A673 (cell line): ENCODE results near the gene EFNA3. TPM values are rescaled to one million over a fixed set of nuclear protein-coding genes. Genes with fewer than 3 reads are reported as not detected.

Source experiments
- BruUV-seq: library from RNA; stranded (reverse); fragments of 400-500 nt; replicated peaks from 2 replicates; lab custom pipeline; 2021; lab: Mats Ljungman, UMichigan
- CTCF ChIA-PET: fragments of 300-600 bp; sonication (Branson Sonifier 250); formaldehyde crosslinking; loops from one replicate; lab custom pipeline; 2022; ENCODE audit warnings: antibody characterized with exemption; lab: Charles Lee
- POLR2A ChIA-PET: fragments of 300-600 bp; sonication (Branson Sonifier 250); formaldehyde crosslinking; loops from one replicate; lab custom pipeline; 2022; ENCODE audit warnings: antibody characterized with exemption; ENCODE audit not compliant: low non-redundant PET; lab: Charles Lee
- DNase-seq: peaks from one replicate; pipeline ENCODE4 v3.0.0-alpha.2; 2015; ENCODE audit warnings: low spot score
- H3K27ac ChIP-seq: fragments of 200-600 bp; sonication (generic); 2 replicates; pipeline ENCODE4 v1.5.1; 2016; ENCODE audit warnings: mixed run types, low read depth, mild to moderate bottlenecking, mixed read lengths, antibody characterized with exemption, low read length; ENCODE audit not compliant: poor library complexity, severe bottlenecking
- H3K27me3 ChIP-seq: fragments of 200-600 bp; sonication (generic); replicated peaks from 2 replicates; pipeline ENCODE4 v1.6.1; 2017; ENCODE audit warnings: mixed run types, low read depth, mild to moderate bottlenecking, mixed read lengths, antibody characterized with exemption, low read length; ENCODE audit not compliant: insufficient read depth, poor library complexity
- H3K36me3 ChIP-seq: fragments of 200-600 bp; sonication (generic); 2 replicates; pipeline ENCODE4 v1.6.1; 2016; ENCODE audit warnings: mixed run types, mild to moderate bottlenecking, mixed read lengths, antibody characterized with exemption, low read length; ENCODE audit not compliant: insufficient read depth, poor library complexity, severe bottlenecking
- H3K4me1 ChIP-seq: fragments of 200-600 bp; sonication (generic); 2 replicates; pipeline ENCODE4 v1.6.1; 2017; ENCODE audit warnings: mixed run types, mild to moderate bottlenecking, mixed read lengths, antibody characterized with exemption, low read length; ENCODE audit not compliant: insufficient read depth, poor library complexity, severe bottlenecking
- H3K4me3 ChIP-seq: fragments of 200-600 bp; sonication (generic); 2 replicates; pipeline ENCODE4 v1.5.1; 2016; ENCODE audit warnings: low read depth, mixed run types, mild to moderate bottlenecking, mixed read lengths, low read length; ENCODE audit not compliant: poor library complexity, severe bottlenecking
- H3K9me3 ChIP-seq: fragments of 200-600 bp; sonication (generic); 2 replicates; pipeline ENCODE4 v1.6.1; 2016; ENCODE audit warnings: mixed run types, low read depth, mild to moderate bottlenecking, mixed read lengths, antibody characterized with exemption, low read length; ENCODE audit not compliant: poor library complexity, severe bottlenecking
- EZH2 ChIP-seq: fragments of 200-600 bp; sonication (generic); IDR thresholded peaks from 2 replicates; pipeline ENCODE4 v1.6.1; 2017; ENCODE audit warnings: borderline replicate concordance, low read depth, mild to moderate bottlenecking, mixed read lengths, antibody characterized with exemption, low read length; ENCODE audit not compliant: poor library complexity, severe bottlenecking
- intact Hi-C: fragments of 100-400 bp; cut with micrococcal nuclease; formaldehyde crosslinking; loops from one replicate; pipeline ENCODE4 v1.10.0; 2022; ENCODE audit not compliant: unreplicated experiment
- total RNA-seq: library from RNA; stranded (reverse); gene quantifications from 2 replicates; pipeline ENCODE4 v1.2.3, GENCODE V29; 2021
- TF ChIP-seq, protein P1 (sequence below): fragments of 300-800, 200-600 bp; sonication (generic); conservative IDR thresholded peaks from 2 replicates; pipeline ENCODE4 v1.5.1; 2017; ENCODE audit warnings: low read depth, mild to moderate bottlenecking, antibody characterized with exemption, low read length, moderate library complexity, mixed read lengths

EFNA3 gene
- total RNA-seq, 1 experiment from 2014 or later, result 5.8 TPM

DNA sequence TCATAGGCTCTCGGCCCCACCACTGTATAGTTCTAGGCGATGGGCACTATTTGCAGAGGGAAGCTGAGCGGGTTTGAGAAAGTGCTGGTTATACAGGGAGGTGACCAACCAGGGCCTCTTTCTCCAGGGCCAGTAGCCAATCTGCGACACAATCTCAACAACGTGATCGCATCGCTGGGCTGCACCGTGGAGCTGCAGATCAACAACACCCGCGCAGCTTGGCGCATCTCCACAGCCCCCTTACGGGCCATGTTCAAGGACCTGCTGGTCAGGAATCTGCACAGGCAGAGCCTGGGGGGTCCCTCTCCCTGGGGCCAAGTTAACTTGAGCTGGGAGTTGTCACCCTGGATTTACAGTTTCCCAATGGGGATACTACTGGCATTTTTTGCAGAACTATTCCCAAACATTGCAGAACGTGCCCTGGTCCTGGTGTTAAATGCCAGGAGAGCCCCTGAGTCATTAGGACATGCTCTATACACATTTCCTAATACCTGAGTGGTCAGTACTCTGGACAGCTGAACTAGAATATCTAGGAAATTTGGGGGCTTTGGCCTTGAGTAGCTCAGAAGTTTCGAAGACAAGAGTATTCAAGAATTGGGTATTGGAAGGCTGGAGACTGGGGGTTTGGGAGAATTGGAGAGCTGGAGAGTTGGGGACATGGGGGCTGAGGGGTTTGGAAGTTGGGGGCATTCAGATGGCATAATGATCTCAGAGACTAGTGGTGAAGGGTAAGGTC lies 38.1 kb upstream of the EFNA3 start:
- no peak for TF ChIP-seq EZH2
- TF ChIP-seq, protein P1, sequence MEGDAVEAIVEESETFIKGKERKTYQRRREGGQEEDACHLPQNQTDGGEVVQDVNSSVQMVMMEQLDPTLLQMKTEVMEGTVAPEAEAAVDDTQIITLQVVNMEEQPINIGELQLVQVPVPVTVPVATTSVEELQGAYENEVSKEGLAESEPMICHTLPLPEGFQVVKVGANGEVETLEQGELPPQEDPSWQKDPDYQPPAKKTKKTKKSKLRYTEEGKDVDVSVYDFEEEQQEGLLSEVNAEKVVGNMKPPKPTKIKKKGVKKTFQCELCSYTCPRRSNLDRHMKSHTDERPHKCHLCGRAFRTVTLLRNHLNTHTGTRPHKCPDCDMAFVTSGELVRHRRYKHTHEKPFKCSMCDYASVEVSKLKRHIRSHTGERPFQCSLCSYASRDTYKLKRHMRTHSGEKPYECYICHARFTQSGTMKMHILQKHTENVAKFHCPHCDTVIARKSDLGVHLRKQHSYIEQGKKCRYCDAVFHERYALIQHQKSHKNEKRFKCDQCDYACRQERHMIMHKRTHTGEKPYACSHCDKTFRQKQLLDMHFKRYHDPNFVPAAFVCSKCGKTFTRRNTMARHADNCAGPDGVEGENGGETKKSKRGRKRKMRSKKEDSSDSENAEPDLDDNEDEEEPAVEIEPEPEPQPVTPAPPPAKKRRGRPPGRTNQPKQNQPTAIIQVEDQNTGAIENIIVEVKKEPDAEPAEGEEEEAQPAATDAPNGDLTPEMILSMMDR, result no peak
- H3K27me3 ChIP-seq, result no peaks in the 10 kb centered on the region
- no peak for DNase-seq
- no peak overlapping the region for H3K27ac ChIP-seq
- ChIA-PET POLR2A (interaction anchor here (0.5 to 0.7 kb wide), 3 partner anchors 12 to 22 kb away, joined by 3 to 6 read pairs (median 6); no protein-coding TSS in a partner anchor), CTCF (interaction anchor here (0.7 kb wide), 1 partner anchor 84 kb away, joined by 3 read pairs; no protein-coding TSS in a partner anchor)
- intact Hi-C loops, result no loop called here
- no TSS peak for BruUV-seq
- H3K36me3 ChIP-seq, result no peaks in the 10 kb centered on the region
- H3K4me3 ChIP-seq, result no peak overlapping the region
- H3K4me1 ChIP-seq, result no peaks in the 10 kb centered on the region
- no peaks in the 10 kb centered on the region for H3K9me3 ChIP-seq

DNA sequence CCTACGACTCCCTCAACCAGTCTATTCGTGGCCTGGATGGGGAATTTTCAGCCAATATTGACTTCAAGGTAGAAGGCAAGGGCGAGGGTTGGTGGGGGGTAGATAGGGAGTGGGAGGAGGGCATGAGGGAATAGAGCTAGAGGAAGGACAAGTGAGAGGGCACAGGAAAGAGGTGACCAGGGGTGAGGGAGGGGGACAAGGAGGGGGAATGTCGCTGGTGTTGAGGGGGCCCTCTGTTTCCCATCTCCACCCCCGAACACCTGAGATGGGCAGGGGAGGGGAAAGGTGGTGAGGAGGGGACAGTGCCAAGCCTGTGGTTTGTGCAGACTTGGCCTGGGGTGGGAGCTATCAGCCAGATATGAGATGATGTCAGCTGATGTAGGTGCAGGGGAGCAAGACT lies 35.8 kb upstream of the EFNA3 start:
- intact Hi-C loops, result no loop called here
- no peaks in the 10 kb centered on the region for H3K36me3 ChIP-seq
- POLR2A ChIA-PET, result interaction anchor here (0.7 kb wide), 1 partner anchor 719 kb away, joined by 3 read pairs; no protein-coding TSS in a partner anchor
- BruUV-seq, result no TSS peak
- no peak overlapping the region for H3K27ac ChIP-seq
- no peaks in the 10 kb centered on the region for H3K9me3 ChIP-seq
- no peak overlapping the region for H3K4me3 ChIP-seq
- no peak for DNase-seq
- TF ChIP-seq, protein P1, result no peak
- TF ChIP-seq EZH2, result no peak
- CTCF ChIA-PET, result no interaction called here
- H3K27me3 ChIP-seq, result no peaks in the 10 kb centered on the region
- H3K4me1 ChIP-seq, result no peaks in the 10 kb centered on the region

DNA sequence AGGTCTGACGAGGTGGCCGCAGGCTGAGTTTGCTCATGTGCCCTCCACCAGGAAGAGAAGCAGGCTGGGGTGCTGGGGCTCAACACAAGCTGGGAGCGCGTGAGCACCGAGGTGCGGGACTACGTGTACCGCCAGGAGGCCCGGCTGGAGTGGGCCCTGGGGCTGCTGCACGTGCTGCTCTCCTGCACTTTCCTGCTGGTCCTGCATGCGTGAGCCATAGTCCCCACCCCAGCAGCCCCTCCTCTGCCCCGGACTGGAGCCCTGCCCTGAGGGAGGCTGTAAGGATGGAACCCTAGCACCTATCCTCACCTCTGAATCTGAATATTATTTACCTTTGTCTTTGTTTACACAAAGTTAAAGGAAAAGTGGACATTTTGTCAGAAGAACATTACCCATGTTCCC lies 35.3 kb upstream of the EFNA3 start:
- Histone ChIP-seq H3K36me3 (no peaks in the 10 kb centered on the region), H3K4me3 (no peak overlapping the region), H3K27ac (no peak overlapping the region), H3K9me3 (no peaks in the 10 kb centered on the region), H3K27me3 (no peaks in the 10 kb centered on the region), H3K4me1 (no peaks in the 10 kb centered on the region)
- POLR2A ChIA-PET, result interaction anchor here (0.7 kb wide), 1 partner anchor 720 kb away, joined by 3 read pairs; no protein-coding TSS in a partner anchor
- CTCF ChIA-PET, result interaction anchor here (1.0 kb wide), 1 partner anchor 26 kb away, joined by 6 read pairs; no protein-coding TSS in a partner anchor
- no peak for DNase-seq
- BruUV-seq, result no TSS peak
- intact Hi-C loops, result no loop called here
- TF ChIP-seq, protein P1, result no peak
- TF ChIP-seq EZH2, result no peak
